ENCODE data around the gene RGS6. TPM values are rescaled to one million over a fixed set of nuclear protein-coding genes. Genes with fewer than 3 reads are reported as not detected.

Gene RGS6
- total and polyA plus RNA-seq, 4 experiments from 2014 or later, result 0.32 TPM; not detected in 3

DNA sequence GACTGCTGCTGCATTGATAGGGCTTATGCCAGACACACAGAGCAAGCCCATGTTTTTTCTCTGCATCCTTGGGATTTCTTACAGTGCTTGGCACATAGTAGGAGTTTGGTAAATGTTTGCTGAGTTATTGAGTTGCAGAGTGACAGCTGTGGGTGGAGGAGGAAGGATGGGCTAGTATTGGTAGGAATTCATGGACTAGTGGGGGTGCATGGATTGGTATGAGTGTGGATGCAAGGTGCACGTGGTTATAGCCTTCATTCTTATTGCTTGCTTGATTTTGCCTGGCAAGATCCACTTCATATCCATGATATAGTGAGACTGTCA, 11.4 kb downstream of the RGS6 start:
- no peak overlapping the region for H3K4me3 ChIP-seq (ENCODE audit: low read length in 2 of 2)
- peaks cover 0 to 6% (median under 1%) of the 10 kb centered on the region in 8 donors for H3K9me3 Mint-ChIP-seq
- POLR2A ChIA-PET (ENCODE audit: partially characterized antibody), result no interaction called here
- no peaks in the 10 kb centered on the region for H3K36me3 Mint-ChIP-seq
- H3K4me1 Mint-ChIP-seq, result no peaks in the 10 kb centered on the region
- CTCF ChIA-PET (ENCODE audit: partially characterized antibody), result no interaction called here
- intact Hi-C loops (cut with micrococcal nuclease), result no loop called here
- no peak overlapping the region for H3K27ac ChIP-seq (ENCODE audit: low read depth, low read length)
- peaks cover 5 to 17% of the 10 kb centered on the region in 2 donors for H3K27me3 Mint-ChIP-seq
- no peaks in the 10 kb centered on the region for H3K9me3 ChIP-seq (ENCODE audit: control insufficient read depth in 1 of 2, low read length in 2 of 2)
- H3K27me3 ChIP-seq (ENCODE audit: insufficient read depth, low read length), result no peaks in the 10 kb centered on the region
- H3K4me1 ChIP-seq (ENCODE audit: insufficient read depth, low read length), result no peaks in the 10 kb centered on the region
- no peak overlapping the region for H3K27ac Mint-ChIP-seq
- DNase-seq, result no peak
- no peak overlapping the region for H3K4me3 Mint-ChIP-seq
- H3K36me3 ChIP-seq (ENCODE audit: insufficient read depth, low read length), result no peaks in the 10 kb centered on the region

DNA sequence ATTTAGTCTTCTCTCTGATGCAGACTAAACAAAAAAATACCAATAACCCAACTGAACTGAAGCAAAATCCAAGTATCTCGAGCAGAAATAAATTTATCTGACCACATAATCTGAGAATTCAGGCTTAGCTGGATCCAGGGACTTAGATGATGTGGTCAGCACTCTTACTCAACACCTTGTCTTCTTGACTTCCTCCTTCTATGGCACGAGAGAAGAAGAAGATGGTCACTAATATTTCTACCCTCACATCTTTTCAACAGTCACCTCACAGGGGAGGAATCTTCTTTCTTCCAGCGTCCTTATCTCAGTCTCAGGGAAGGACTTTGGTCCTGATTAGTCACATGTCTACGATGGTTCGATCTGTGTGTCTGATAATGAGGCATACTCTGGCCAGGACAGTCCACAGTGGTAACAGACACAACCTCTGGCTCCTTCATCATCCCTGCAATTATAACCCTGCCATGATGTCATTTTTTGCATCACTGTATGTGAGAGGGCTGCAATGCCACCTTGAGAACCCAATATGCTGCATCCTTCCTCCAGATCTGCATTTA, 15.8 kb downstream of the RGS6 start:
- Histone ChIP-seq H3K4me1 (ENCODE audit: insufficient read depth, low read length) (no peaks in the 10 kb centered on the region), H3K9me3 (ENCODE audit: control insufficient read depth in 1 of 2, low read length in 2 of 2) (no peaks in the 10 kb centered on the region), H3K27ac (ENCODE audit: low read depth, low read length) (no peak overlapping the region), H3K27me3 (ENCODE audit: insufficient read depth, low read length) (no peaks in the 10 kb centered on the region), H3K4me3 (ENCODE audit: low read length in 2 of 2) (no peak overlapping the region), H3K36me3 (ENCODE audit: insufficient read depth, low read length) (no peaks in the 10 kb centered on the region)
- H3K27me3 Mint-ChIP-seq, result peaks cover 13 to 26% of the 10 kb centered on the region in 2 donors
- ChIA-PET CTCF (ENCODE audit: partially characterized antibody) (no interaction called here), POLR2A (ENCODE audit: partially characterized antibody) (no interaction called here)
- intact Hi-C loops (cut with micrococcal nuclease), result no loop called here
- H3K9me3 Mint-ChIP-seq, result peaks cover 0 to 12% (median 4%) of the 10 kb centered on the region in 8 donors
- H3K36me3 Mint-ChIP-seq, result no peaks in the 10 kb centered on the region
- no peak for DNase-seq
- no peak overlapping the region for H3K27ac Mint-ChIP-seq
- no peaks in the 10 kb centered on the region for H3K4me1 Mint-ChIP-seq
- H3K4me3 Mint-ChIP-seq, result no peak overlapping the region

DNA sequence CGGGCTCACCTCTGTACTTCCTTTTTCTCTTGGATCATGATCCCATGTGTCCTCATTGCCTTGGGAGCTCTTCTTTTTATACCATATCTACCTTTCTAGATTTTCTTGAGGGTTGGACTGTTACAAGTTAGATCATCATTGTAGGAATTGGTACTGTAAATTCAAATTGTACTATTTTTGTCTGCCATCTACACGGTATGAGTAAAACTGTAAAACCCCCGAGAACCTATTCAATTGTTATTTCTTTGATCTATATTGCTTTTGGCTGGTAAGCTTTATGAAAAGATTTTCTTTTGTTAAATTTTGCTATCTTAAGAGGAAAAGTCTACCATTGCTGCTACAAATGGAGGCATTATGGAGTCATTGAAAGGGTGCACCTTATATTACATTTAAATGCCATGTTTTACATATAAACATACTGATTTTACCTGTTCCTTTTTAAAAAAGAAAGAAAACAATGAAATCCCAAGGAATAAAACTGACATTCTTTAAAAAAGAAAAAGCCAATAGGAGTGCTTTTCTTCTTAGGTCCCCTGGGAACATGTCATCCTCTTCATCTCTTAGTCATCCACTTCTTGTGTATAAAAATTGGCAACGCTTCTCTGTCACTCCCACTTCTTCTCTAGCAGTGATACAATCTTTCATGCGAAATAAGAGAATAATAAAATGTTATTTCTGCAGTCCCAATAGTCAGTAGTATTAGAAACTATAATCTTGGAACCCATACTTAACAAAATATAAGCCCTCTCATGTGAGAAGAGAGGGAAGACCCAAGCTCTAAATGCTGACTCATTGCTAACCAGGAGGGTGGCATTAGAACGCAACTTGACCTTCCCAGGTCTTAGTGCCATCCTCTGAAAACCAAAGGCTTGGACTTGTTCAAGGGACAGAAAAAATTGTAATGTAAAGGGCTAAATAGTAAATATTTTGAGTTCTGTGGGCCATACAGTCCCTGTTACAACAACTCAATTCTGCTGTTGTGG, 20.4 kb downstream of the RGS6 start:
- intact Hi-C loops (cut with micrococcal nuclease), result no loop called here
- no peak for DNase-seq

DNA sequence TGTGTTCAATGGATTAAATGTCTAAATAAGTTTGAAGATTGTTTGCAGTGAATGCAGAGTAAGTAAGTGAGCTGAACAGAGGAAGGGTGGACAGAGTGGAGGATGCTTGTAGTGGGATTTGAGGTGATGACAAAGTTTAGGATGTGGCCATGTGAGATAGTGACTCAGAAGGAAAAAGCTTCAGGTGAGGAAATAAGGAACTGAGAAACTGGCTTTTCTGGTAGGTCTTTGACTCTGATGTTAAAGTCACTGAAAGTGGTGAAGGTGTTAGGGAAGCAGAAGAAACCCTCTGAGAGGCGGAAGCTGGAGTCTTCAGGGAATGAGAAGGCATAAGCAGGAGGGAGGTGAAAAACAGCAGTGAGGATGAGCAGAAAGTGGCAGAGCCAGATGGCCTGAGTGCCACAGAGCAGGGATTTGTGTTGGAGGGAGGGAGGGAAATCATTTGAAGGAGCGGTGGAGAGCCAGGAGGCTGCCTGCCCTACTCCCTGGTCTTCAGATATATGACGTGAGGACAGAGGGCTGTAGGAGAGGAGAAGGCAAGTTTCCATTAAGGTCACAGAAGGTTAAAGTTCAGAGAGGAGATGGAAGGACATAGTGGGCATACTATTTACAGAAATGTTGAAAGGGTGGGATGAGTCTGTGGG, 24.8 kb downstream of the RGS6 start:
- no peak for DNase-seq
- no peak overlapping the region for H3K27ac Mint-ChIP-seq
- no peaks in the 10 kb centered on the region for H3K4me1 ChIP-seq (ENCODE audit: insufficient read depth, low read length)
- H3K4me1 Mint-ChIP-seq, result no peaks in the 10 kb centered on the region
- no peaks in the 10 kb centered on the region for H3K9me3 ChIP-seq (ENCODE audit: control insufficient read depth in 1 of 2, low read length in 2 of 2)
- H3K4me3 Mint-ChIP-seq, result no peak overlapping the region
- H3K27me3 Mint-ChIP-seq, result peaks cover 14 to 20% of the 10 kb centered on the region in 2 donors
- ChIA-PET CTCF (ENCODE audit: partially characterized antibody) (no interaction called here), POLR2A (ENCODE audit: partially characterized antibody) (no interaction called here)
- intact Hi-C loops (cut with micrococcal nuclease), result no loop called here
- no peak overlapping the region for H3K27ac ChIP-seq (ENCODE audit: low read depth, low read length)
- H3K4me3 ChIP-seq (ENCODE audit: low read length in 2 of 2), result no peak overlapping the region
- peaks cover 0 to 2% (median 0%) of the 10 kb centered on the region in 8 donors for H3K9me3 Mint-ChIP-seq
- H3K36me3 ChIP-seq (ENCODE audit: insufficient read depth, low read length), result no peaks in the 10 kb centered on the region
- H3K27me3 ChIP-seq (ENCODE audit: insufficient read depth, low read length), result no peaks in the 10 kb centered on the region
- no peaks in the 10 kb centered on the region for H3K36me3 Mint-ChIP-seq

More for the DNA sequence above, 20.4 kb downstream of the RGS6 start:
- H3K27me3 ChIP-seq (ENCODE audit: insufficient read depth, low read length), result no peaks in the 10 kb centered on the region
- no peaks in the 10 kb centered on the region for H3K9me3 ChIP-seq (ENCODE audit: control insufficient read depth in 1 of 2, low read length in 2 of 2)
- ChIA-PET POLR2A (ENCODE audit: partially characterized antibody) (no interaction called here), CTCF (ENCODE audit: partially characterized antibody) (no interaction called here)
- peaks cover 0 to 12% (median 4%) of the 10 kb centered on the region in 8 donors for H3K9me3 Mint-ChIP-seq
- H3K27ac ChIP-seq (ENCODE audit: low read depth, low read length), result no peak overlapping the region
- H3K4me1 ChIP-seq (ENCODE audit: insufficient read depth, low read length), result no peaks in the 10 kb centered on the region
- no peaks in the 10 kb centered on the region for H3K4me1 Mint-ChIP-seq
- no peak overlapping the region for H3K4me3 Mint-ChIP-seq
- H3K36me3 ChIP-seq (ENCODE audit: insufficient read depth, low read length), result no peaks in the 10 kb centered on the region
- peaks cover 18 to 25% of the 10 kb centered on the region in 2 donors for H3K27me3 Mint-ChIP-seq
- no peak overlapping the region for H3K27ac Mint-ChIP-seq
- no peaks in the 10 kb centered on the region for H3K36me3 Mint-ChIP-seq
- no peak overlapping the region for H3K4me3 ChIP-seq (ENCODE audit: low read length in 2 of 2)

DNA sequence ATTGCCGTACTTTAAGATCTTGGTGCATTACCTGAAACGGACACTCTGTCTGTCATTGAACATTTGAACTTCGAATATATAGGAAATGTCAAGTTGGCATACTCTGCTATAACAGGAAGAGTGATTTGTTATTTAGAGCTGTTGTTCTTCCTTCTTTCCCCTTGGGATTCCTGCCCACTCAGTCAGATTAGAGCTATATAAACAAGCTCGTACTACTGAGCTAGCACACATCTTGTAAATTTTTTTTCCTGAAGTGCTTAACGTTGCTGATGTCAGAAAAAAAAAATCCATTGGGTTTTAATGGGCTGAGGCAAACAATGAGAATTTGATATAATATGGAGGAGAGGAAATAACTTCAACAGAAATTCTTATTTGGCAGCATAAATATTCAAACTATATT, 26.8 kb downstream of the RGS6 start:
- Mint-ChIP-seq H3K9me3 (peaks cover 0 to under 1% (median 0%) of the 10 kb centered on the region in 8 donors), H3K4me1 (no peaks in the 10 kb centered on the region), H3K27ac (no peak overlapping the region), H3K36me3 (no peaks in the 10 kb centered on the region), H3K4me3 (no peak overlapping the region), H3K27me3 (peaks cover 16 to 17% of the 10 kb centered on the region in 2 donors)
- Histone ChIP-seq H3K9me3 (ENCODE audit: control insufficient read depth in 1 of 2, low read length in 2 of 2) (no peaks in the 10 kb centered on the region), H3K4me1 (ENCODE audit: insufficient read depth, low read length) (no peaks in the 10 kb centered on the region), H3K27ac (ENCODE audit: low read depth, low read length) (no peak overlapping the region), H3K27me3 (ENCODE audit: insufficient read depth, low read length) (no peaks in the 10 kb centered on the region), H3K4me3 (ENCODE audit: low read length in 2 of 2) (no peak overlapping the region), H3K36me3 (ENCODE audit: insufficient read depth, low read length) (no peaks in the 10 kb centered on the region)
- intact Hi-C loops (cut with micrococcal nuclease), result no loop called here
- no peak for DNase-seq
- ChIA-PET POLR2A (ENCODE audit: partially characterized antibody) (no interaction called here), CTCF (ENCODE audit: partially characterized antibody) (no interaction called here)

DNA sequence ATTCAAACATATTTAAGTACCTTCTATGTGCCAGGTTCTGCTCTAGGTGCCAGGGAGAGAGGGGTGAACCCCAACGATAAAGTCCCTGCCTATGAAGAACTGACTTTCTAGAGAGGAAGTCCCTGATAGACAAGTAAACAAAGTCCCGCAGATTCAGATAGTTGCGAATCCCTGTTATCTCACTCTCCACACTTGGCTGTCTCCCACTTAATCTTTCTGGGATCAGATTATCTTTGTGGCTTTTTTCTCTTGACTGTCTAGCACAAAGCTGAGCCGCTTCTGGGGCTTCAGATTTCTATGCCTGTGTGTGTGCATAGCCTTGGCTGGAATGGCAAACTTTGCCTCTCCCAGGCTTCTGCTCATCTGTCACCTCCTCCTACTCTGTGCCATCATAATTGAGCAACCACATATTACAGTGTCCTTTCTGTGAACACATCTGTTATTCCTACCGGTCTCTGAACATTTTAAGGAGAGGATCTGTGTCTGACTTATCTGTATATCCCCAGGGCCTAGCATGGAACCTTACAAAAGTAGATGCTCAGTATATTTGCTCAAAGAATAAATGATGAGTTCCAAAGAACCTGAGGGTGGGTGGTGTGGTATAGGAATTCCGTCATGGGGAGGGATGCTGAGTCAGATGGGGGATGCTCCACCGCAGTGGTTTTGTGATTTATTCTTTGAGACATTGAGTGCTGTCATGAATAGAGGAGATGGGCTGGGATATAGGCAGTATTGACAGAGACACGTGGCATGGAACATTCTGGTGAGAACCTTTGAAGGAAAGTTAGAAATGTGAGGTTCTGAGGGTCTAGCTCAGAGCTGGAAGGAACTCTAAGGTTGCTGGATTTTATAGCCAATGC, 28.5 kb downstream of the RGS6 start:
- POLR2A ChIA-PET (ENCODE audit: partially characterized antibody), result no interaction called here
- Histone ChIP-seq H3K4me1 (ENCODE audit: insufficient read depth, low read length) (no peaks in the 10 kb centered on the region), H3K4me3 (ENCODE audit: low read length in 2 of 2) (no peak overlapping the region), H3K27ac (ENCODE audit: low read depth, low read length) (no peak overlapping the region), H3K9me3 (ENCODE audit: control insufficient read depth in 1 of 2, low read length in 2 of 2) (no peaks in the 10 kb centered on the region), H3K27me3 (ENCODE audit: insufficient read depth, low read length) (no peaks in the 10 kb centered on the region), H3K36me3 (ENCODE audit: insufficient read depth, low read length) (no peaks in the 10 kb centered on the region)
- Mint-ChIP-seq H3K36me3 (no peaks in the 10 kb centered on the region), H3K4me1 (no peaks in the 10 kb centered on the region), H3K27me3 (peaks cover 19 to 21% of the 10 kb centered on the region in 2 donors), H3K9me3 (no peaks in the 10 kb centered on the region), H3K27ac (no peak overlapping the region), H3K4me3 (no peak overlapping the region)
- CTCF ChIA-PET (ENCODE audit: partially characterized antibody), result no interaction called here
- intact Hi-C loops (cut with micrococcal nuclease), result no loop called here
- DNase-seq, result no peak

DNA sequence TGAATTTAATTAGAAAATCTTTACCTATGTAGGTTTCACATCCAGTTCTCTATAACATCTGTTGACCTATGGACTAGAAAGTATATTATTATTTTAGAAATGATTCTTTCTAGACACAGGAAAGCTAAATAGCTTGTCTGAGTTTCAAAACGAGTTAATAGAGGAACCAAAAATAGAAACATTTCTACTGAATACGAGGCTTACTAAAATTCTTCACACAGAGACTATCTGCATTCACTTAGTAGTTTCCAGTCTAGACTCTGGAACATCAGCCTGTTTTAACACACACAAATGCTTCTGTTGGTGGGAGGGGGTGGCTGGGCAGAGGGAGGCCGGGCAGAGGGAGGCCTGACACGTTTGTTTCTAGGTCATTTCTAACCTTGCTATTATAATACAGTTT, 29.7 kb downstream of the RGS6 start:
- H3K4me1 ChIP-seq (ENCODE audit: insufficient read depth, low read length), result no peaks in the 10 kb centered on the region
- CTCF ChIA-PET (ENCODE audit: partially characterized antibody), result no interaction called here
- Mint-ChIP-seq H3K27me3 (peaks cover 10 to 17% of the 10 kb centered on the region in 2 donors), H3K36me3 (no peaks in the 10 kb centered on the region), H3K9me3 (no peaks in the 10 kb centered on the region), H3K27ac (no peak overlapping the region), H3K4me3 (no peak overlapping the region), H3K4me1 (no peaks in the 10 kb centered on the region)
- DNase-seq, result no peak
- no peaks in the 10 kb centered on the region for H3K9me3 ChIP-seq (ENCODE audit: control insufficient read depth in 1 of 2, low read length in 2 of 2)
- H3K27ac ChIP-seq (ENCODE audit: low read depth, low read length), result no peak overlapping the region
- no peaks in the 10 kb centered on the region for H3K27me3 ChIP-seq (ENCODE audit: insufficient read depth, low read length)
- intact Hi-C loops (cut with micrococcal nuclease), result no loop called here
- no peak overlapping the region for H3K4me3 ChIP-seq (ENCODE audit: low read length in 2 of 2)
- H3K36me3 ChIP-seq (ENCODE audit: insufficient read depth, low read length), result no peaks in the 10 kb centered on the region
- POLR2A ChIA-PET (ENCODE audit: partially characterized antibody), result no interaction called here
